CD14-positive monocyte (primary cell): ENCODE measurements around the gene SERPINA12. TPM values are rescaled to one million over a fixed set of nuclear protein-coding genes. Genes with fewer than 3 reads are reported as not detected.

Source experiments
- DNase-seq, 3 donors: peaks; one replicate each; pipeline ENCODE4 v3.0.0-alpha.2; 2011 to 2022
- H2AFZ ChIP-seq: 2 replicates; pipeline ENCODE4 v1.6.0; 2012; ENCODE audit warnings: mild to moderate bottlenecking, low read depth, low read length, inconsistent platforms; ENCODE audit not compliant: insufficient read depth, poor library complexity, severe bottlenecking
- H3K27ac ChIP-seq, 2 donors: 1 replicate in 1 of 2; 2 replicates in 1 of 2; pipeline ENCODE4 v1.5.1; 2012 to 2013; ENCODE audit warnings: low read length in 2 of 2, control low read depth in 1 of 2, inconsistent platforms in 1 of 2, low read depth in 1 of 2, mild to moderate bottlenecking in 1 of 2
- H3K27me3 ChIP-seq, 2 donors: one replicate each; pipeline versions ENCODE4 v1.6.0 to v1.6.1; 2011 to 2013; ENCODE audit warnings: low read length in 2 of 2; ENCODE audit not compliant: control insufficient read depth in 2 of 2, insufficient read depth in 2 of 2
- H3K36me3 ChIP-seq, 2 donors: replicated peaks in 1 of 2; 1 replicate in 1 of 2; 2 replicates in 1 of 2; pipeline versions ENCODE4 v1.5.1 to v1.6.1; 2012 to 2013; ENCODE audit warnings: low read length in 2 of 2, control low read depth in 1 of 2, inconsistent platforms in 1 of 2, mild to moderate bottlenecking in 1 of 2; ENCODE audit not compliant: insufficient read depth in 2 of 2, control insufficient read depth in 1 of 2
- H3K4me1 ChIP-seq, 2 donors: 1 replicate in 1 of 2; 2 replicates in 1 of 2; pipeline versions ENCODE4 v1.5.1 to v1.6.1; 2012 to 2013; ENCODE audit warnings: low read length in 2 of 2, control low read depth in 1 of 2, inconsistent platforms in 1 of 2, mild to moderate bottlenecking in 1 of 2, moderate library complexity in 1 of 2; ENCODE audit not compliant: insufficient read depth in 2 of 2, control insufficient read depth in 1 of 2
- H3K4me2 ChIP-seq: replicated peaks from 2 replicates; pipeline ENCODE3; 2012; ENCODE audit warnings: low read length, moderate library complexity, mild to moderate bottlenecking; ENCODE audit not compliant: poor library complexity, severe bottlenecking; ENCODE audit errors: extremely low read depth
- H3K4me3 ChIP-seq, 3 experiments: fragments of 200-600 bp in 1 of 3; sonication (generic) in 1 of 3; replicated peaks in 1 of 3; 1 replicate in 2 of 3; 2 replicates in 1 of 3; pipeline ENCODE4 v1.5.1; 2011 to 2013; ENCODE audit warnings: low read length in 3 of 3, mild to moderate bottlenecking in 3 of 3, control low read depth in 2 of 3, low read depth in 2 of 3, inconsistent platforms in 1 of 3, moderate library complexity in 1 of 3
- H3K79me2 ChIP-seq: 2 replicates; pipeline ENCODE4 v1.6.0; 2012; ENCODE audit warnings: mild to moderate bottlenecking, control low read depth, inconsistent platforms, low read length, moderate library complexity; ENCODE audit not compliant: insufficient read depth
- H3K9ac ChIP-seq: 2 replicates; pipeline ENCODE4 v1.6.0; 2017; ENCODE audit warnings: low read length, mild to moderate bottlenecking; ENCODE audit not compliant: insufficient read depth, poor library complexity, severe bottlenecking
- H3K9me3 ChIP-seq, 2 donors: replicated peaks in 1 of 2; 1 replicate in 1 of 2; 2 replicates in 1 of 2; pipeline versions ENCODE4 v1.5.1 to v1.6.1; 2012 to 2013; ENCODE audit warnings: low read length in 2 of 2, control low read depth in 1 of 2; ENCODE audit not compliant: control insufficient read depth in 1 of 2, insufficient read depth in 1 of 2
- H4K20me1 ChIP-seq: 2 replicates; pipeline ENCODE4 v1.6.0; 2012; ENCODE audit warnings: mild to moderate bottlenecking, low read length, control low read depth, moderate library complexity; ENCODE audit not compliant: insufficient read depth
- H3K27ac Mint-ChIP-seq, 7 donors: one replicate each; pipeline ENCODE4 v1.8.0; 2020; ENCODE audit warnings: mild to moderate bottlenecking in 7 of 7, mixed read lengths in 7 of 7, moderate library complexity in 6 of 7, inconsistent platforms in 2 of 7
- H3K27me3 Mint-ChIP-seq, 3 donors: one replicate each; pipeline ENCODE4 v1.8.0; 2021 to 2022; ENCODE audit warnings: low read depth in 3 of 3, mild to moderate bottlenecking in 3 of 3, mixed read lengths in 3 of 3, moderate library complexity in 3 of 3, inconsistent platforms in 1 of 3
- H3K36me3 Mint-ChIP-seq, 2 donors: one replicate each; pipeline ENCODE4 v1.8.0; 2020; ENCODE audit warnings: mixed read lengths in 2 of 2, inconsistent platforms in 1 of 2, mild to moderate bottlenecking in 1 of 2
- H3K4me1 Mint-ChIP-seq: one replicate; pipeline ENCODE4 v1.8.0; 2020; ENCODE audit warnings: mild to moderate bottlenecking, mixed read lengths
- H3K4me3 Mint-ChIP-seq, 2 donors: one replicate each; pipeline ENCODE4 v1.8.0; 2020; ENCODE audit warnings: mild to moderate bottlenecking in 2 of 2, mixed read lengths in 2 of 2, moderate library complexity in 1 of 2
- H3K9me3 Mint-ChIP-seq, 7 donors: one replicate each; pipeline ENCODE4 v1.8.0; 2020 to 2022; ENCODE audit warnings: mixed read lengths in 7 of 7, mild to moderate bottlenecking in 6 of 7, moderate library complexity in 6 of 7, inconsistent platforms in 2 of 7
- CTCF ChIP-seq: fragments of 200-600 bp; IDR thresholded peaks from one replicate; pipeline ENCODE4 v1.8.0; 2022; ENCODE audit warnings: antibody characterized with exemption, mild to moderate bottlenecking
- WGBS: methylation state at CpG from one replicate; pipeline ENCODE4 v1.1.5; 2013; ENCODE audit warnings: missing lambda C conversion rate; ENCODE audit not compliant: insufficient coverage; 5-methylcytosine and 5-hydroxymethylcytosine counted together
- intact Hi-C, 2 donors: fragments of 100-400 bp; cut with micrococcal nuclease; formaldehyde crosslinking; loops; one replicate each; pipeline versions ENCODE4 v1.15.0 to v1.15.1; 2023
- polyA plus RNA-seq, 3 donors: library from polyadenylated mRNA; depleted of rRNA in 1 of 3; unstranded in 2 of 3; stranded (reverse) in 1 of 3; fragments of 300-500 nt in 2 of 3; fragments of >200 nt in 1 of 3; fragmentation: Illumina TruSeq in 2 of 3; gene quantifications; 1 replicate in 2 of 3; 2 replicates in 1 of 3; pipeline ENCODE4 v1.2.3, GENCODE V29; 2012 to 2021

Gene SERPINA12
- polyA plus RNA-seq, 3 donors: not detected

DNA sequence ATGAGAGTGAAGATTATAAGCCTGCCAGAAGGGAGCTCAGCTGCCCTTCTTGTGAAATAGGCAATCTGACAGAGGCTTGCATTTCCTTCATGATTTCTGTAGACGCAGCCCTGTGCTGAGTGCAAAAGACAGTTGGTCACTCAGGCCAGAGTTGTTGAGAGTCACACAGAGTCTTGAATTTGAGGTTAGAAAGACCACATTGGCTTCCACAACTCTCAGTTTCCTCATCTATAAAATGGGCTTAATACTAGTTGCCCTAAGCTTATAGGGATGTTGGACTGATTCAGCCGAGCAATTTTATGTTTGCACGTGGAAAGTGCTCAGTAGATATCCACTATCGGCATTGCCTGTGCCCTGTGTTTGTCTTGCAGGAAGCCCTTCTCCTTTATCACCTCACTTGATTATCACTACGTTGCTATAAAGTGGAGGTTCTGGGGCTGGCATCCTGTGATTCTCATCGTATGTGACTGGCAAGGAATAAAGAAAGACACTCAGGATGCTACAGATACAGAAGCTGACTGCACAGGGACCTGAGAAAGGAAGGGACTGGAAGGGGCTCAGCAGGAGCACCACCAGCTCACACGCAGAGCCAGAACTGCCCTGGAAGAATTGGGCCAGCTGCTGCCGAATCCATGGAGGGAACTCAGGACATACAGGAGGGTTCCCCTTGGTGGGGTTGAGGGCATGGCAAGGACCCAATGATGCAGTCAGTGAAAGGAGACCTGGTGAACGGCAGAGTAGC, 32.1 kb upstream of the SERPINA12 start:
- intact Hi-C loops: no loop called here
- H3K27me3 Mint-ChIP-seq: peaks cover 6 to 11% (median 10%) of the 10 kb centered on the region in 3 donors
- no peak overlapping the region for H3K4me2 ChIP-seq
- WGBS: 54% methylated on average over 3 of the region's 9 CpGs
- DNase-seq: no peak
- no peaks in the 10 kb centered on the region for H3K36me3 Mint-ChIP-seq
- H3K4me3 Mint-ChIP-seq: no peak overlapping the region
- H3K27me3 ChIP-seq: no peaks in the 10 kb centered on the region
- H3K9me3 ChIP-seq: peaks cover 11 to 15% of the 10 kb centered on the region in 2 donors
- no peak overlapping the region for H3K9ac ChIP-seq
- H3K27ac Mint-ChIP-seq: no peak overlapping the region
- no peaks in the 10 kb centered on the region for H4K20me1 ChIP-seq
- H3K79me2 ChIP-seq: no peaks in the 10 kb centered on the region
- no peaks in the 10 kb centered on the region for H3K4me1 Mint-ChIP-seq
- peaks cover 0 to 13% (median 9%) of the 10 kb centered on the region in 7 donors for H3K9me3 Mint-ChIP-seq
- no peak overlapping the region for H2AFZ ChIP-seq
- no peak overlapping the region for H3K4me3 ChIP-seq
- H3K27ac ChIP-seq: no peak overlapping the region
- H3K4me1 ChIP-seq: no peaks in the 10 kb centered on the region
- TF ChIP-seq CTCF: no peak
- no peaks in the 10 kb centered on the region for H3K36me3 ChIP-seq

DNA sequence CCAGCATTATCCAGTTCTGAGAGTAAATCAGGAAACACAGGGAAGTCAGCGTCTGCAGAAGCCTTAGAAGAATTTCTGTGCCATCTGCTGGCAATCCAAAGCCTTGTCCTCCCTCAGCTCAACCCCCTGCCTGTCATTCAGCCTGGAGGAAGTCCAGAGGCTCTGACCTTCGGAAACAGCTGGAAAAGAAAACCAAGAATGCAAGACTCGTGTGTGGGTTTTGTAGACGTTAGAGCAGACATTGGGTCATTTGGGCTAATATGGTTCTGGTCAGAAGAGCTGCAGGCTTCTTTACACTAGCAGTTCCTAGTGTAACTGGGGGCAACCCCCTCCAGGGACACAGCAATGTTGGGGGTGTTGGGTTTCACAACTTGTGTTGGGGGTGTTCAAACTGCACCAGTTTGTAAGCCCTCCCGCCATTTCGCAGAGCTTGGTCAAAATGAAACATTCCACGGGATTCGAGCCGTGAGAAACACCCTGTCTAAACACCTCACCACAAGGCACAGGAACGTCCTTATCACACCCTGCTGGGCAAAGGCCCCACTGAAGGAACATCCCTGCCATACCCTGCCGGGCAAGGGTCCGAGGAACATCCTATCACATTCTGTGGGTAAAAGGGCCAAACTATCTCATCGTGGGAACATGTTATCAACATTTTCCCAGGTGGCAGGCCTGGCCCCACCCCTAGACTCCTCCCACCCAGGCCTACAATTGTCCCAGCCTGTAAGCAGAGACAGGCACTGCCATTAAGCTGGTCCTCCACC, 30.9 kb upstream of the SERPINA12 start:
- intact Hi-C loops: no loop called here
- no peak overlapping the region for H3K4me2 ChIP-seq
- H2AFZ ChIP-seq: no peak overlapping the region
- H3K27ac ChIP-seq: no peak overlapping the region
- WGBS: 45% methylated on average over 12 of the region's 13 CpGs
- no peaks in the 10 kb centered on the region for H4K20me1 ChIP-seq
- H3K36me3 Mint-ChIP-seq: no peaks in the 10 kb centered on the region
- no peak overlapping the region for H3K4me3 Mint-ChIP-seq
- H3K9me3 ChIP-seq: peaks cover 0 to 3% of the 10 kb centered on the region in 2 donors
- TF ChIP-seq CTCF: no peak
- DNase-seq: no peak
- H3K9me3 Mint-ChIP-seq: peaks cover 0 to 3% (median 0%) of the 10 kb centered on the region in 7 donors
- H3K9ac ChIP-seq: no peak overlapping the region
- H3K4me3 ChIP-seq: no peak overlapping the region
- H3K79me2 ChIP-seq: no peaks in the 10 kb centered on the region
- no peak overlapping the region for H3K27ac Mint-ChIP-seq
- no peaks in the 10 kb centered on the region for H3K4me1 ChIP-seq
- H3K27me3 Mint-ChIP-seq: peaks cover 4 to 11% (median 5%) of the 10 kb centered on the region in 3 donors
- no peaks in the 10 kb centered on the region for H3K4me1 Mint-ChIP-seq
- no peaks in the 10 kb centered on the region for H3K27me3 ChIP-seq
- H3K36me3 ChIP-seq: no peaks in the 10 kb centered on the region
